ENCODE data around the gene FAM13C. TPM values are rescaled to one million over a fixed set of nuclear protein-coding genes. Genes with fewer than 3 reads are reported as not detected.

Gene FAM13C
- total RNA-seq, 2 experiments from 2014 or later, result 0.21 TPM; not detected in 1

DNA sequence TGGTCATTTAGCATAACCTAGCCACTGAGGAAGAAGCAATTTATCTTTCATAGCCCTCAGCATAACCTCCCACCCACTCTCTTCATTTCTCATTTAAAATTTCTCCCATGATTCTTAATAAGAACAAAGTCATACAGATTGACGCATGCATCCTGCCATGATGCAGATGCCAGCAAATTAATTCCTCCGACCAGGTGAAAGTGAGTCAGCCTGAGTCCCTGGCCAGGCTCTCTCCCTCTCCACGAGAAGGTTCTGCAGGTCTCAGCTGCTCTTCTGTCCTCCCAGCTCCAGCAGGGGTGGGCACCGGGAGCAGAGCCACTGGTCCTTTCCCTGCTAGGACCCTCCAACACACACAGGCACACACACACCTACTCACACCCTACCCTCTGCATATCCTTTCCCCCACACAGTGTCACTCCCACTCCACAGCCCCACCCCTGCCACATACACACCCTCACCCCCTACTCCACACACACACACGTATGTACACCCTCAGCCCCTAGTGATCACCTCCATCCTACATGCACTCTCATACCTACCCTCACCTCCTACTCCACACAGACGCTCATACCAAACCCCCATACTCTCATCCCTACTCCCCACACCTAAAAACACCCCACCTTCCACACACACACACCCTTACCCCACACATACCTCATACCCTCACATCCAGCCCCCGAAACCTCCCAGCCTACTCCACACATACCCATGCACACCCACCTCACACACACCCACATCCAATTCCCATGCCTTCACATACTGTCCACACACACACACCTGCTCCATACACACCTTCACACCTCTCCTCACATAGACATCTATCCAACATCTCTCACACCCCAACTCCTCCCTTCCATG is 78.0 kb downstream of the FAM13C start:
- H3K36me3 Mint-ChIP-seq, result no peaks in the 10 kb centered on the region
- H3K4me3 Mint-ChIP-seq, result no peak overlapping the region
- H3K4me1 Mint-ChIP-seq, result no peaks in the 10 kb centered on the region
- DNase-seq, result no peak
- H3K27me3 Mint-ChIP-seq, result no peaks in the 10 kb centered on the region
- H3K9me3 Mint-ChIP-seq, result no peaks in the 10 kb centered on the region
- no peak overlapping the region for H3K27ac Mint-ChIP-seq

DNA sequence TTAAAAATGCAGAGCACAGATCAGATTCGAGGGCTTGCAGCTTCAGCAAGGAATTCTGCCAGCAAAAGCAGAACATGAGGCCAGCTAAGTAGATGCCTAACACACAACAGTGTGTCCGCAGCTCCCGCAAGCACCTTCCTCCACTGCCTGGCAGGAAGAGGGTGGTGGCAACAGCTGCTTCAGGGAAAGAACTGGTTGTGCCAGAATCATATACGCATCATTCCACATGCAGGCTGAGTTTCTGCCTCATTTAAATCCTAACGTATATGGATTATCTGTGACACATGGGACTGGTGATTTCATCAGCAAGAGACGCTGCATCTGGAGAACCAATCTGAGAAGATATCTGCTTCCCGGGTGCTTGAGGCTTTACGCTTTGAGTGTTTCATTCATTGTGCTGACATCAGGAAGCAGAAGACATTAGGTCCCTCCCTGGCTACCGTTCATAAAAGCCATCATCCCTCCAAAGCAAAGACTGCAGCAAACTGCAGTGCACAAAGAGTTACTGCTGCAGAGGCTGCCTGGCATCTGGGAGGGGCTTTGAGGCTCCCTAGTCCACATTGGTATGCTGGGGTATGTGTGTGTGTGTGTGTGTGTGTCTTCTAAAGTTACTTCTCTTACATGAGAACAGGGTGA is 78.8 kb downstream of the FAM13C start:
- Mint-ChIP-seq H3K27me3 (no peaks in the 10 kb centered on the region), H3K4me3 (no peak overlapping the region), H3K9me3 (no peaks in the 10 kb centered on the region), H3K4me1 (no peaks in the 10 kb centered on the region), H3K36me3 (no peaks in the 10 kb centered on the region), H3K27ac (no peak overlapping the region)
- no peak for DNase-seq

DNA sequence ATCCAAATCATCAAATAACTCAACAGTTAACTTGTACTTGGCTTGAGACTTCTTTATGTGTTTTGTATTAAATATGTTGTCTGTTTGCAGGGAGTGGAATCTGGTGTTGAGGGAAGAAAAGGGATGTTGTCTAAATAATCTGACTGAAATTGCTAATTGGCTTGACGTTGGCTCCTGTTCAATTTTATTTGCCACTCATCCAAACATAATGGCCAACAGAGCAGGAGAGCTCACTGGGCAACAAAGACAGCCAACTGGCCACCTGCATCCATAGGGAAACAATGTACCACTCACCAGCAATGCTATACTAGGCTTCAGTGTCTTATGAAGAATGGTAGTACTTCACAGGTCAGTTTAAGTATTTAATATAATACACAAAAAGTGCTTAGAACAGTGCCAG is 80.5 kb downstream of the FAM13C start:
- H3K4me1 Mint-ChIP-seq, result no peaks in the 10 kb centered on the region
- no peak for DNase-seq
- H3K36me3 Mint-ChIP-seq, result no peaks in the 10 kb centered on the region
- H3K4me3 Mint-ChIP-seq, result no peak overlapping the region
- H3K27ac Mint-ChIP-seq, result no peak overlapping the region
- no peaks in the 10 kb centered on the region for H3K9me3 Mint-ChIP-seq
- no peaks in the 10 kb centered on the region for H3K27me3 Mint-ChIP-seq

DNA sequence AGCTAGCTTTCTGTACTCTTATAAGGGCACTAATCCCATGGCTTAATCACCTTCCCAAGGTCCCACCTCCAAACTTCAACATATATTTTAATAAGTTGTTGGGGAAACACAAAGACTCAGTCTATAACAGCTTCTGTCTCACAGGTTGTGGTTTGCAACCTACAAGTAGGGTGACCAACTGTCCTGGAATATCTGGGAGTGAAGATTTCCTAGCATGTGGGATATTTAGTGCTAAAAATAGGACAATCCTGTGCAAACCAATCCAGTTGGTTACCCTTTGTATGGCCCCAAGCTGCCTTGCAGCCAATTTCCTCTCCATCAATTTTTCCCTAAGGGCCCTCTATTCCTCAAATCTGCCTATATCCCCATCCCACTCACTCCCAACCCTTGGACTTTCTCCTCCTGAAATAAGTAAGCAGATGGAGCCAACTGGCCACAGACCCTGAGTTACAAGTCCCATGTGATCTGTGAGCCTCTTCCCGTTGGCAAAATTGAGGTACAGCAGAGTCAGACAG is 82.3 kb downstream of the FAM13C start:
- DNase-seq, result no peak
- Mint-ChIP-seq H3K36me3 (no peaks in the 10 kb centered on the region), H3K4me1 (no peaks in the 10 kb centered on the region), H3K27me3 (no peaks in the 10 kb centered on the region), H3K9me3 (no peaks in the 10 kb centered on the region), H3K4me3 (no peak overlapping the region), H3K27ac (no peak overlapping the region)

DNA sequence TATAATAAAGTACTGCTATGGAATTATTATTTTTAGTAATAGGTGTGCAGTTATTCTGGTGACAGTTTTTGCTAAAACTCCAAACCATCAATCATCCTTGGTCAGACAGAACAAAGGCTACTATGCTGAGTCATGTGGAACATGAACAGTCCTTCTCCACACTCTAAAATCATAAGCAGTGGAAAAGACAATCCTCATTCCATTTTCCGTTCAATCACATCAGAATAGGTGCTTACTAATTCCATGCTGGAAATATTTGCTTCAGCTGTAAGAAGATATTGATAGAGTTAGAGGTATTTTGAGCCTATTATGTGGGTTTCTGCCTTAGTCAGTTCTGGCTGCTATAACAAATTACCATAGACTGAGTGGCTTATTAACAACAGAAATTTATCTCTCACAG is 82.9 kb downstream of the FAM13C start:
- Mint-ChIP-seq H3K4me1 (no peaks in the 10 kb centered on the region), H3K4me3 (no peak overlapping the region), H3K27ac (no peak overlapping the region), H3K9me3 (no peaks in the 10 kb centered on the region), H3K27me3 (no peaks in the 10 kb centered on the region), H3K36me3 (no peaks in the 10 kb centered on the region)
- DNase-seq, result no peak

GRCh38 chr10:59276919-59277318 is 85.4 kb downstream of the FAM13C start:
- Mint-ChIP-seq H3K27ac (no peak overlapping the region), H3K9me3 (no peaks in the 10 kb centered on the region), H3K4me3 (no peak overlapping the region), H3K36me3 (no peaks in the 10 kb centered on the region), H3K4me1 (no peaks in the 10 kb centered on the region), H3K27me3 (no peaks in the 10 kb centered on the region)
- DNase-seq, result no peak

DNA sequence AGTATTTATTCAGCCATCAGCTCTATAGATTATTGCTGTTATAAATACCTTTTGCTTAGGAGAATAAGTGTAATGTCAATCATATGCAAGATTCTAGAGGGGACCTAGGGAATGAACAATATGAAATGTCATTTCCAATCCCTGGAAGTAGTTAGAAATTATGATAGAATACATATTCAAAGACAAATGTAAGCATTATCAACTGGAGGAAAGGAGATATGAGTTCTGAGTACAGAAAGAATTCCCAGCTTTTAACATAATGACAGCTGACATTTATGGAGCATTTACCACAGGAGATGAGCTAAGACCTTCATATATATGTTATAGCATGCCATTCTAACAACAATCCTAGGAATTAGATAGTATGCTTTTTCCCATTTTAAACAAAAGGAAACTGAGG is 86.2 kb downstream of the FAM13C start:
- DNase-seq, result no peak
- no peaks in the 10 kb centered on the region for H3K9me3 Mint-ChIP-seq
- no peaks in the 10 kb centered on the region for H3K4me1 Mint-ChIP-seq
- no peak overlapping the region for H3K4me3 Mint-ChIP-seq
- no peak overlapping the region for H3K27ac Mint-ChIP-seq
- no peaks in the 10 kb centered on the region for H3K36me3 Mint-ChIP-seq
- no peaks in the 10 kb centered on the region for H3K27me3 Mint-ChIP-seq

DNA sequence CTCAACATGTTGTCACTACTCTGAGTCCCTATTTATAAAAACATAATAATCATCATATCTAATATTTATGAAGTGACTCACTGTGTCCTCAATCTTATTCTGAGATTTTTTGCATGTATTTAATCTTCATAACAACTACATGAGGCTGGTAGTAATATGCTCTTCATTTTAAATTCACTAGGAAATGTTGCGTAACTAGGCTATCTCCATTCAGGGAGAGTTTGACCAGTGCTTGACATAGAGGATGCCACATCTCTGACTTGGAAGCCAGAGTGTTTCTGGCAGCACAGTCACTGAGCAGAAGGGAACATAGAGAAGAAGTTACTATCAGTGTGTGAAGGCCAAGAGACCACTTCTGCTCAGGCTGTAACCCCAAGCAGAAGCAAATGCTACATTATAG is 88.9 kb downstream of the FAM13C start:
- Mint-ChIP-seq H3K4me1 (no peaks in the 10 kb centered on the region), H3K36me3 (no peaks in the 10 kb centered on the region), H3K9me3 (no peaks in the 10 kb centered on the region), H3K27me3 (no peaks in the 10 kb centered on the region), H3K27ac (no peak overlapping the region), H3K4me3 (no peak overlapping the region)
- no peak for DNase-seq

GRCh38 chr10:59272061-59272460 is 90.3 kb downstream of the FAM13C start:
- no peaks in the 10 kb centered on the region for H3K9me3 Mint-ChIP-seq
- no peak overlapping the region for H3K27ac Mint-ChIP-seq
- H3K4me1 Mint-ChIP-seq, result no peaks in the 10 kb centered on the region
- no peak for DNase-seq
- no peaks in the 10 kb centered on the region for H3K36me3 Mint-ChIP-seq
- H3K27me3 Mint-ChIP-seq, result no peaks in the 10 kb centered on the region
- no peak overlapping the region for H3K4me3 Mint-ChIP-seq

DNA sequence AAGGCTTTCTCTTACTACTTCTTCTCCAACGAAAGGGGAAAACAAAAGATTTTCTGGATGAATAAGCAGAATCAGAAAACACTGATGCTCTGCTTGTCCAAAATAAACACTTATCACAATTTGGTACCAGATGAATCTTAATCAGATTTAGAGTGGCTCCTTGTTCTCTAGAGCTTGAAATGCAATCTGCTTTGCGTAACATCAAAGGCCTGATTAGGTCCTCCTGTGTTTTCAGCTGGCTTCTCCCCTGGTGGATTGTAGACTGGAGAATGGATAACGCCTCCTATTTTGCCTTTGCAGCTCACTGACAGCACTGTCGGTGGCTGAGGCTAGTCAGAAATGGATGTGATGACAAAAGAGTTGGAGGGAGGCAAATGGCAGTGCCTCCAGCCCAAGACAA is 91.2 kb downstream of the FAM13C start:
- H3K9me3 Mint-ChIP-seq, result no peaks in the 10 kb centered on the region
- DNase-seq, result no peak
- H3K27me3 Mint-ChIP-seq, result no peaks in the 10 kb centered on the region
- H3K4me1 Mint-ChIP-seq, result no peaks in the 10 kb centered on the region
- no peak overlapping the region for H3K27ac Mint-ChIP-seq
- H3K4me3 Mint-ChIP-seq, result no peak overlapping the region
- H3K36me3 Mint-ChIP-seq, result no peaks in the 10 kb centered on the region

GRCh38 chr10:59270492-59270891 is 91.9 kb downstream of the FAM13C start:
- Mint-ChIP-seq H3K4me1 (no peaks in the 10 kb centered on the region), H3K9me3 (no peaks in the 10 kb centered on the region), H3K27me3 (no peaks in the 10 kb centered on the region), H3K27ac (no peak overlapping the region), H3K4me3 (no peak overlapping the region), H3K36me3 (no peaks in the 10 kb centered on the region)
- DNase-seq, result no peak

- H3K4me3 Mint-ChIP-seq, result no peak overlapping the region
- no peaks in the 10 kb centered on the region for H3K27me3 Mint-ChIP-seq
- DNase-seq, result no peak
- H3K36me3 Mint-ChIP-seq, result no peaks in the 10 kb centered on the region
- no peaks in the 10 kb centered on the region for H3K9me3 Mint-ChIP-seq
- H3K4me1 Mint-ChIP-seq, result no peaks in the 10 kb centered on the region
- H3K27ac Mint-ChIP-seq, result no peak overlapping the region
Measured at GRCh38 chr10:59269651-59270050, 92.7 kb downstream of the FAM13C start.

DNA sequence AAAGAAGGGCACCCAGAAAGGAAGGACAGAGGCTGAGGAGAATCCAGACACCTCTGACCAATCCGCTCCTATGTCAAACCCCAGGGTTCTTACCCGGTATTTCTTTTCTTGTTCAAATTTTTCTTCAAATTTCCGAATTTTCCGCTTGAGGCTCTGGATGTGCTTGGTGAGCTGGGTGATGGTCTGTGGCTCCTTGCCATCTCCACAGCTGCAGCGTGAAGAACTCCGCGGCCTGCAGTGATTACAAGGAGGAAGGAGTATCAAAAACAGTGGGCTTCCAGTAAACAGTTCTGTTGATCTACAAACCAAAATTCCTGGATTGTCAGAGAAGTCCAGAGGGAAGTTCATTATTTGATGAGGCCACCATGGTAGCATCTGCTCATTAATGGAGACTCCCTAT is 93.9 kb downstream of the FAM13C start:
- H3K4me3 Mint-ChIP-seq, result no peak overlapping the region
- no peaks in the 10 kb centered on the region for H3K4me1 Mint-ChIP-seq
- no peaks in the 10 kb centered on the region for H3K9me3 Mint-ChIP-seq
- no peak for DNase-seq
- H3K36me3 Mint-ChIP-seq, result no peaks in the 10 kb centered on the region
- H3K27ac Mint-ChIP-seq, result no peak overlapping the region
- no peaks in the 10 kb centered on the region for H3K27me3 Mint-ChIP-seq

DNA sequence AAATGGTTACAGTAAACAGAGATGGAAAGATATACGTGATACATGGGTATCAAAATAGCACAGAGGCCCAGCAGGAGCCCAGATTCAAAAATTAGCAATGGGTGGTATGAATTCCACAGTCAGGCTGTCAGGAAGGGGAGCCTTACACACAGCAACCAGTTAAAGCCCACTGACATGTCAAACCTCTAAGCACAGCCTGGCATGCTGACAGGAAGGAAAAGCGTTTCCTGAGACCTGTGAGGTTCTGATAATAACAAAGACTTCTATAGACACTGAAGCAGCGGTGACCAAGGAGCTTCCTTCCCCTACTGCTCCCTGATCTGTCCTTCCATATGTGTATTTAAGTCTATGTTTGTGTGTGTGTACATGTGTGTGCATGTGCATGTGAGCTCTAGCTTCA is 96.0 kb downstream of the FAM13C start:
- no peaks in the 10 kb centered on the region for H3K4me1 Mint-ChIP-seq

GRCh38 chr10:59265141-59265540 is 97.2 kb downstream of the FAM13C start:
- Mint-ChIP-seq H3K4me3 (no peak overlapping the region), H3K36me3 (no peaks in the 10 kb centered on the region), H3K27me3 (no peaks in the 10 kb centered on the region), H3K4me1 (no peaks in the 10 kb centered on the region), H3K27ac (no peak overlapping the region), H3K9me3 (no peaks in the 10 kb centered on the region)
- DNase-seq, result no peak

More for the DNA sequence above, 96.0 kb downstream of the FAM13C start:
- Mint-ChIP-seq H3K27me3 (no peaks in the 10 kb centered on the region), H3K36me3 (no peaks in the 10 kb centered on the region), H3K4me3 (no peak overlapping the region), H3K27ac (no peak overlapping the region), H3K9me3 (no peaks in the 10 kb centered on the region)
- no peak for DNase-seq

DNA sequence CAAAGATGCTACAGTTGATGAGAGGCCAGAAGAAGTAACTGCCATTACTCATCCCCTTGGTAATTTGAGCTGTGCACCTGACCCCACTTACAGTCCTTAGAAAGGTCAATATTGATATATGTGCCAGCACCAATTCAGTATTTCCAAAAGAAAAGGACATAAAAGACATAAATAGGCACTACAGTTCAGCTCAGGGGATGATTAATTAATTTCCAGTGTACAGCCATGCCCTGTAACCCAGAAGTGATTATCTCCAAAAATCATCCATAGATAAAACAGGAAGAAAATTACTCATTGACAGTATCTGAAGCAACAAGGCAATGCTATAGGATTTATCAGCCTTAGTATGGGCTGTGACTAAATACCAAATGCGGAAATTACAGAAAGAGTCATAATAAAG is 103.5 kb downstream of the FAM13C start:
- Mint-ChIP-seq H3K4me1 (no peaks in the 10 kb centered on the region), H3K4me3 (no peak overlapping the region), H3K9me3 (no peaks in the 10 kb centered on the region), H3K27me3 (no peaks in the 10 kb centered on the region), H3K36me3 (no peaks in the 10 kb centered on the region), H3K27ac (no peak overlapping the region)
- no peak for DNase-seq
